NCI-H1417 (cell line): ENCODE results near the gene TMEM212.
A peak's percentile ranks its signal among the peaks of the same experiment; 100 is the strongest.

Experiments
- DNase-seq, 3 experiments: peaks; one replicate each; lab custom pipeline; 2025; lab: John Stamatoyannopoulos, UW

TMEM212 gene

GRCh38 chr3:171860830-171861535 lies 17.8 kb downstream of the TMEM212 start:
- no peak for DNase-seq

GRCh38 chr3:171862392-171862791 lies 19.2 kb downstream of the TMEM212 start:
- DNase-seq = no peak

- DNase-seq = no peak
Observed at GRCh38 chr3:171862993-171863521, 19.9 kb downstream of the TMEM212 start.

- no peak for DNase-seq
Observed at GRCh38 chr3:171863920-171864319, 20.8 kb downstream of the TMEM212 start.

GRCh38 chr3:171865191-171865865 lies 22.2 kb downstream of the TMEM212 start:
- no peak for DNase-seq

- no peak for DNase-seq
Observed at GRCh38 chr3:171867981-171868380, 24.8 kb downstream of the TMEM212 start.

GRCh38 chr3:171871392-171872274 lies 28.5 kb downstream of the TMEM212 start:
- no peak for DNase-seq

GRCh38 chr3:171873580-171873979 lies 30.4 kb downstream of the TMEM212 start:
- DNase-seq = no peak

- peak in 1 of 3 experiments; percentile 9 for DNase-seq
Observed at GRCh38 chr3:171874251-171874681, 31.1 kb downstream of the TMEM212 start.

GRCh38 chr3:171874879-171875278 lies 31.7 kb downstream of the TMEM212 start:
- DNase-seq = no peak

- no peak for DNase-seq
Observed at GRCh38 chr3:171875923-171876412, 32.8 kb downstream of the TMEM212 start.

GRCh38 chr3:171876680-171877147 lies 33.6 kb downstream of the TMEM212 start:
- DNase-seq = no peak

- DNase-seq = no peak
Observed at GRCh38 chr3:171878461-171879225, 35.5 kb downstream of the TMEM212 start.

GRCh38 chr3:171879472-171879871 lies 36.3 kb downstream of the TMEM212 start:
- no peak for DNase-seq

- no peak for DNase-seq
Observed at GRCh38 chr3:171880101-171880870, 37.1 kb downstream of the TMEM212 start.

- DNase-seq = peak in 1 of 3 experiments; percentile 90
Observed at GRCh38 chr3:171881251-171881650, 38.1 kb downstream of the TMEM212 start.

GRCh38 chr3:171883257-171883892 lies 40.2 kb downstream of the TMEM212 start:
- DNase-seq = no peak

GRCh38 chr3:171883893-171884279 lies 40.7 kb downstream of the TMEM212 start:
- no peak for DNase-seq

GRCh38 chr3:171888466-171888865 lies 45.3 kb downstream of the TMEM212 start:
- DNase-seq = no peak

GRCh38 chr3:171890398-171890797 lies 47.2 kb downstream of the TMEM212 start:
- DNase-seq = no peak
